Upper lobe of left lung (tissue), 6 donors: ENCODE data around the gene COBL. TPM values are rescaled to one million over a fixed set of nuclear protein-coding genes. Genes with fewer than 3 reads are reported as not detected.
A peak's percentile ranks its signal among the peaks of the same experiment; 100 is the strongest.

ENCODE experiments used
- ATAC-seq, 2 donors: fragments of 200-7000 bp; cut with Tn5 transposase; one replicate each; pipeline ENCODE4 v1.9.1; 2022; ENCODE audit warnings: mild to moderate bottlenecking in 2 of 2, moderate library complexity in 2 of 2; ENCODE audit not compliant: low FRiP score in 2 of 2
- DNase-seq, 2 donors: peaks; one replicate each; pipeline ENCODE4 v3.0.0-alpha.2; 2019 to 2020
- H3K27ac ChIP-seq, 4 donors: fragments of 200-600 bp; sonication (generic); one replicate each; pipeline ENCODE4 v1.5.1; 2016 to 2019
- H3K27me3 ChIP-seq, 4 donors: fragments of 200-600 bp; sonication (generic); one replicate each; pipeline ENCODE4 v1.5.1; 2017 to 2019
- H3K36me3 ChIP-seq, 4 donors: fragments of 200-600 bp; sonication (generic); one replicate each; pipeline ENCODE4 v1.5.1; 2016 to 2019
- H3K4me1 ChIP-seq, 4 donors: fragments of 200-600 bp; sonication (generic); one replicate each; pipeline ENCODE4 v1.5.1; 2018 to 2019
- H3K4me3 ChIP-seq, 4 donors: fragments of 200-600 bp; sonication (generic); one replicate each; pipeline ENCODE4 v1.5.1; 2017 to 2019; ENCODE audit warnings: mild to moderate bottlenecking in 2 of 4, moderate library complexity in 1 of 4
- H3K9me3 ChIP-seq, 4 donors: fragments of 200-600 bp; sonication (generic); one replicate each; pipeline ENCODE4 v1.5.1; 2018 to 2019
- CTCF ChIP-seq, 6 experiments: fragments of 450-650 bp in 4 of 6; fragments of 200-600 bp in 2 of 6; sonication (generic) in 2 of 6; IDR thresholded peaks; one replicate each; pipeline ENCODE4 v1.5.1; 2016 to 2019; ENCODE audit warnings: antibody characterized with exemption in 6 of 6
- EP300 ChIP-seq, 4 donors: sonication (generic); formaldehyde crosslinking; IDR thresholded peaks; one replicate each; pipeline ENCODE4 v1.5.1; 2017; ENCODE audit warnings: antibody characterized with exemption in 4 of 4, control low read depth in 2 of 4
- POLR2A ChIP-seq, 4 donors: fragments of 450-650 bp; IDR thresholded peaks; one replicate each; pipeline ENCODE4 v1.5.1; 2016 to 2017; ENCODE audit warnings: antibody characterized with exemption in 4 of 4, mild to moderate bottlenecking in 2 of 4
- POLR2AphosphoS5 ChIP-seq, 2 donors: sonication (generic); formaldehyde crosslinking; IDR thresholded peaks; one replicate each; pipeline ENCODE4 v1.5.1; 2017; ENCODE audit warnings: antibody characterized with exemption in 2 of 2
- WGBS, 2 donors: methylation state at CpG; one replicate each; pipeline ENCODE4 v1.1.5; 2017 to 2018; 5-methylcytosine and 5-hydroxymethylcytosine counted together
- total RNA-seq, 6 donors: library from RNA; depleted of rRNA in 4 of 6; stranded (reverse); fragments of >200 nt in 4 of 6; gene quantifications; one replicate each; pipeline versions ENCODE4 v1.1.0 to v1.2.1, GENCODE V29; 2016 to 2021
- donor health status: DM: no; HTN: no; CAD: no; lungs with moderate emphysema.
- donor health status: DM: no; HTN: yes; CAD: no; lungs with severe emphysema.

Gene COBL
- total RNA-seq, 6 donors from 2014 or later = 27.0 to 54.7 (median 36.8) TPM

- DNase-seq = no peak
- H3K4me3 ChIP-seq = no peak overlapping the region
- H3K4me1 ChIP-seq = no peaks in the 10 kb centered on the region
- H3K27me3 ChIP-seq = no peaks in the 10 kb centered on the region
- TF ChIP-seq POLR2A (IDR thresholded peaks at IDR 0.05) (no peak), POLR2AphosphoS5 (IDR thresholded peaks at IDR 0.05) (no peak), EP300 (IDR thresholded peaks at IDR 0.05) (no peak), CTCF (IDR thresholded peaks at IDR 0.05) (no peak)
- H3K27ac ChIP-seq = no peak overlapping the region
- H3K9me3 ChIP-seq = no peaks in the 10 kb centered on the region
- peak in 1 of 2 donors; percentile 67 for ATAC-seq
- no peaks in the 10 kb centered on the region for H3K36me3 ChIP-seq
- WGBS, 2 donors = 85 to 89% methylated on average over 5 of the region's 5 CpGs
Observed at GRCh38 chr7:51351661-51352060, 35.1 kb upstream of the COBL start.

GRCh38 chr7:51350546-51350896 lies 33.9 kb upstream of the COBL start:
- no peaks in the 10 kb centered on the region for H3K4me1 ChIP-seq
- TF ChIP-seq CTCF (IDR thresholded peaks at IDR 0.05) (no peak), POLR2AphosphoS5 (IDR thresholded peaks at IDR 0.05) (no peak), POLR2A (IDR thresholded peaks at IDR 0.05) (no peak), EP300 (IDR thresholded peaks at IDR 0.05) (no peak)
- 35 to 42% methylated on average over 1 of the region's 1 CpG for WGBS, 2 donors
- no peaks in the 10 kb centered on the region for H3K9me3 ChIP-seq
- H3K27me3 ChIP-seq = no peaks in the 10 kb centered on the region
- no peaks in the 10 kb centered on the region for H3K36me3 ChIP-seq
- no peak for ATAC-seq
- H3K4me3 ChIP-seq = no peak overlapping the region
- H3K27ac ChIP-seq = no peak overlapping the region
- no peak for DNase-seq

GRCh38 chr7:51349820-51350545 lies 33.4 kb upstream of the COBL start:
- TF ChIP-seq POLR2A (IDR thresholded peaks at IDR 0.05) (no peak), EP300 (IDR thresholded peaks at IDR 0.05) (no peak), CTCF (IDR thresholded peaks at IDR 0.05) (no peak), POLR2AphosphoS5 (IDR thresholded peaks at IDR 0.05) (no peak)
- Histone ChIP-seq H3K27me3 (no peaks in the 10 kb centered on the region), H3K27ac (no peak overlapping the region), H3K36me3 (no peaks in the 10 kb centered on the region), H3K9me3 (no peaks in the 10 kb centered on the region), H3K4me1 (no peaks in the 10 kb centered on the region), H3K4me3 (no peak overlapping the region)
- DNase-seq (peak in 1 of 2 donors; percentile 46), ATAC-seq (peak in 1 of 2 donors; percentile 68)
- 61 to 64% methylated on average over 8 of the region's 8 CpGs for WGBS, 2 donors

GRCh38 chr7:51346126-51346525 lies 29.5 kb upstream of the COBL start:
- no peak for ATAC-seq

More at GRCh38 chr7:51346126-51346525, 29.5 kb upstream of the COBL start:
- Histone ChIP-seq H3K9me3 (no peaks in the 10 kb centered on the region), H3K4me3 (no peak overlapping the region), H3K36me3 (no peaks in the 10 kb centered on the region), H3K27me3 (no peaks in the 10 kb centered on the region), H3K4me1 (peaks cover 0 to 3% (median 0%) of the 10 kb centered on the region in 4 donors), H3K27ac (no peak overlapping the region)
- no peak for DNase-seq
- 83 to 95% methylated on average over 3 of the region's 3 CpGs for WGBS, 2 donors
- no peak for TF ChIP-seq CTCF (IDR thresholded peaks at IDR 0.05)
- TF ChIP-seq EP300 (IDR thresholded peaks at IDR 0.05) = no peak
- no peak for TF ChIP-seq POLR2A (IDR thresholded peaks at IDR 0.05)
- TF ChIP-seq POLR2AphosphoS5 (IDR thresholded peaks at IDR 0.05) = no peak
